H9 (cell line): ENCODE results near the gene TP73. TPM values are rescaled to one million over a fixed set of nuclear protein-coding genes. Genes with fewer than 3 reads are reported as not detected.

ENCODE experiments used
- DNase-seq: peaks from one replicate; pipeline ENCODE4 v3.0.0-alpha.2; 2017
- H2AFZ ChIP-seq: one replicate; pipeline ENCODE4 v1.6.1; 2013; ENCODE audit warnings: mild to moderate bottlenecking, low read length, control low read depth, moderate library complexity
- H2AK5ac ChIP-seq: 2 replicates; pipeline ENCODE4 v1.6.1; 2013; ENCODE audit warnings: low read length, control low read depth, mixed read lengths; ENCODE audit not compliant: insufficient read length
- H2BK120ac ChIP-seq: one replicate; pipeline ENCODE4 v1.6.1; 2013; ENCODE audit warnings: low read depth, mild to moderate bottlenecking, low read length, control low read depth, inconsistent platforms; ENCODE audit not compliant: poor library complexity, severe bottlenecking
- H2BK12ac ChIP-seq: 2 replicates; pipeline ENCODE4 v1.6.1; 2013; ENCODE audit warnings: low read length, control low read depth, mixed read lengths, low read depth; ENCODE audit not compliant: insufficient read length
- H2BK15ac ChIP-seq: 2 replicates; pipeline ENCODE4 v1.6.1; 2013; ENCODE audit warnings: low read depth, low read length, control low read depth
- H2BK20ac ChIP-seq: one replicate; pipeline ENCODE4 v1.6.1; 2013; ENCODE audit warnings: low read depth, mild to moderate bottlenecking, low read length, control low read depth, inconsistent platforms; ENCODE audit not compliant: poor library complexity, severe bottlenecking
- H2BK5ac ChIP-seq: 2 replicates; pipeline ENCODE4 v1.6.1; 2013; ENCODE audit warnings: low read length, control low read depth, mixed read lengths; ENCODE audit not compliant: insufficient read length
- H3K14ac ChIP-seq: 2 replicates; pipeline ENCODE4 v1.6.1; 2013; ENCODE audit warnings: low read length, control low read depth; ENCODE audit not compliant: insufficient read depth
- H3K18ac ChIP-seq: 2 replicates; pipeline ENCODE4 v1.6.1; 2013; ENCODE audit warnings: low read depth, mild to moderate bottlenecking, mixed read lengths, low read length, control low read depth; ENCODE audit not compliant: insufficient read length
- H3K23ac ChIP-seq: 2 replicates; pipeline ENCODE4 v1.6.1; 2013; ENCODE audit warnings: low read length, control low read depth, mixed read lengths, low read depth; ENCODE audit not compliant: insufficient read length
- H3K23me2 ChIP-seq: 2 replicates; pipeline ENCODE4 v1.6.1; 2013; ENCODE audit warnings: low read depth, mild to moderate bottlenecking, mixed read lengths, low read length, control low read depth; ENCODE audit not compliant: insufficient read length, poor library complexity, severe bottlenecking
- H3K27ac ChIP-seq: 2 replicates; pipeline ENCODE4 v1.5.1; 2013; ENCODE audit warnings: low read length, control low read depth, mixed read lengths, low read depth; ENCODE audit not compliant: insufficient read length
- H3K27me3 ChIP-seq: 2 replicates; pipeline ENCODE4 v1.6.1; 2013; ENCODE audit warnings: low read length, control low read depth, inconsistent platforms; ENCODE audit not compliant: insufficient read depth
- H3K4ac ChIP-seq: 2 replicates; pipeline ENCODE4 v1.6.1; 2013; ENCODE audit warnings: low read depth, mild to moderate bottlenecking, control low read depth, inconsistent platforms, low read length, moderate library complexity
- H3K4me1 ChIP-seq: 2 replicates; pipeline ENCODE4 v1.6.1; 2013; ENCODE audit warnings: low read length, control low read depth, inconsistent platforms; ENCODE audit not compliant: insufficient read depth
- H3K4me2 ChIP-seq: 2 replicates; pipeline ENCODE4 v1.6.1; 2013; ENCODE audit warnings: low read length, control low read depth, mixed read lengths; ENCODE audit not compliant: insufficient read length, insufficient read depth
- H3K56ac ChIP-seq: 2 replicates; pipeline ENCODE4 v1.6.1; 2013; ENCODE audit warnings: low read depth, mild to moderate bottlenecking, mixed read lengths, low read length, control low read depth; ENCODE audit not compliant: insufficient read length
- H3K79me1 ChIP-seq: 2 replicates; pipeline ENCODE4 v1.6.1; 2013; ENCODE audit warnings: low read depth, mild to moderate bottlenecking, moderate library complexity, low read length, control low read depth, inconsistent platforms; ENCODE audit not compliant: insufficient read depth, poor library complexity, severe bottlenecking
- H3K79me2 ChIP-seq: 2 replicates; pipeline ENCODE4 v1.6.1; 2013; ENCODE audit warnings: low read length, control low read depth, inconsistent platforms; ENCODE audit not compliant: insufficient read depth
- H3K9ac ChIP-seq: 2 replicates; pipeline ENCODE4 v1.6.1; 2013; ENCODE audit warnings: low read length, control low read depth, mixed read lengths; ENCODE audit not compliant: insufficient read length; ENCODE audit errors: extremely low read depth
- H3K9me3 ChIP-seq: one replicate; pipeline ENCODE4 v1.6.1; 2013; ENCODE audit warnings: low read depth, low read length, inconsistent platforms; ENCODE audit not compliant: control insufficient read depth
- H3T11ph ChIP-seq: one replicate; pipeline ENCODE4 v1.6.1; 2013; ENCODE audit warnings: mild to moderate bottlenecking, low read length, control low read depth, inconsistent platforms
- H4K20me1 ChIP-seq: one replicate; pipeline ENCODE4 v1.6.1; 2013; ENCODE audit not compliant: control insufficient read depth, insufficient read length, insufficient read depth
- H4K5ac ChIP-seq: 2 replicates; pipeline ENCODE4 v1.6.1; 2013; ENCODE audit warnings: low read depth, mild to moderate bottlenecking, mixed read lengths, low read length, control low read depth; ENCODE audit not compliant: insufficient read length
- H4K8ac ChIP-seq: replicated peaks from 2 replicates; pipeline ENCODE4 v1.6.1; 2013; ENCODE audit warnings: low read length, control low read depth, mixed read lengths, low read depth; ENCODE audit not compliant: insufficient read length
- H4K91ac ChIP-seq: 2 replicates; pipeline ENCODE4 v1.6.1; 2013; ENCODE audit warnings: low read depth, mild to moderate bottlenecking, moderate library complexity, mixed read lengths, low read length, control low read depth; ENCODE audit not compliant: insufficient read length
- H3K27ac Mint-ChIP-seq, 3 experiments: 2 replicates in 2 of 3; 3 replicates in 1 of 3; pipeline ENCODE4 v1.8.0; 2020 to 2021; ENCODE audit warnings: mixed read lengths in 3 of 3, mild to moderate bottlenecking in 1 of 3, moderate library complexity in 1 of 3
- H3K27me3 Mint-ChIP-seq: 2 replicates; pipeline ENCODE4 v1.8.0; 2021; ENCODE audit warnings: low read depth, mild to moderate bottlenecking, moderate library complexity, mixed read lengths
- H3K36me3 Mint-ChIP-seq, 3 experiments: 2 replicates in 2 of 3; 3 replicates in 1 of 3; pipeline ENCODE4 v1.8.0; 2020 to 2021; ENCODE audit warnings: low read depth in 3 of 3, mixed read lengths in 3 of 3; ENCODE audit not compliant: insufficient read depth in 1 of 3
- H3K4me1 Mint-ChIP-seq, 2 experiments: 2 replicates each; pipeline ENCODE4 v1.8.0; 2020; ENCODE audit warnings: mixed read lengths in 2 of 2
- H3K4me3 Mint-ChIP-seq, 2 experiments: 2 replicates in 1 of 2; 3 replicates in 1 of 2; pipeline ENCODE4 v1.8.0; 2020 to 2021; ENCODE audit warnings: mild to moderate bottlenecking in 2 of 2, mixed read lengths in 2 of 2, moderate library complexity in 1 of 2
- H3K9me3 Mint-ChIP-seq, 2 experiments: 2 replicates in 1 of 2; 3 replicates in 1 of 2; pipeline ENCODE4 v1.8.0; 2020; ENCODE audit warnings: mild to moderate bottlenecking in 2 of 2, mixed read lengths in 2 of 2, moderate library complexity in 1 of 2
- WGBS: extraction: QIAGEN DNeasy Blood & Tissue Kit; methylation state at CpG from one replicate; pipeline ENCODE4 v1.1.7; 2013; ENCODE audit warnings: missing lambda C conversion rate, low lambda C conversion rate, mixed read lengths; ENCODE audit not compliant: insufficient read length; ENCODE audit errors: extremely low coverage; 5-methylcytosine and 5-hydroxymethylcytosine counted together
- total RNA-seq: library from RNA; stranded (reverse); gene quantifications from 2 replicates; pipeline ENCODE4 v1.2.1, GENCODE V29; 2021
- TF ChIP-seq, protein P1 (sequence below): fragments of 200-600 bp; sonication (generic); conservative IDR thresholded peaks from 3 replicates; pipeline ENCODE4 v1.8.0; 2021; ENCODE audit warnings: antibody characterized with exemption, mild to moderate bottlenecking

Gene TP73
- total RNA-seq, 1 experiment from 2014 or later = 4.7 TPM

DNA sequence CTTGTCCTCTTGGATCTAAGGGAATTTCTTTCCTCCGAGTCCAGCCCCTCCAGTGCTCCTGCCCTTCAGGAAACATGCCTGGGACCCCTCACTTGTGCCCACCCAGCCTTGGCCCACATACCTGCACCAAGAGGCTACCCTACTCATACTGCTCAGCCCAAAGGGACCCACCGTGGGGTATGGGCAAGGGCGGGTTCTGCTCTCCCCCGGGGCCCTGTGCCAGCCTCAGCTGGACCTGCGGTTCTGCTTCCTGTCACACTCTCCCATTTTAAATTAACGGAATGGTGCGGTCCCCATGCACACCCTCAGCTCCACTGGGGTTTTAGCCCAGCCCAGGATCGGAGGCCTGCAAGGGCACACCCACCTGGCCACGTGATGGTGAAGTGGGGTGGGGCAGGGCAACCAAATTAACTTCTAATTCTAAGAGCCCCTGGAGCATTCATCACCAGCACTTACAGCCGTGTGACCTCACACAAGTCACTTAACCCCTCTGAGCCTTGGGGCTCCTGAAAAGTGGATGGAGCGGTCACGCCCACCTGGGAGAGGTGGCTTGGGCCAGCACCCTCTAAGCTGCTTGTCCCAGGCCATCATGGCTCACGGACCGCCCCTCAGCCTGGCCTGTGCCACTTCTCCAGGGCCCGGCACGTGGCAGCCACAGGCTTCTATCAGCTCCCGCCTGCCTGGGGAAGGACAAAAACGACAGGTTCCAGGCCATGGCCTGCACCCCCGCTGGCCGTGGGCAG, 28.3 kb downstream of the TP73 start:
- Histone ChIP-seq H3K14ac (no peak overlapping the region), H3K79me2 (no peaks in the 10 kb centered on the region), H2BK5ac (no peak overlapping the region), H3K23ac (no peak overlapping the region), H2BK20ac (no peak overlapping the region), H4K5ac (no peak overlapping the region), H4K20me1 (no peaks in the 10 kb centered on the region), H2AFZ (no peak overlapping the region), H3K4me2 (no peak overlapping the region), H3K9me3 (no peaks in the 10 kb centered on the region), H3K9ac (no peak overlapping the region), H3K4ac (no peak overlapping the region), H3K79me1 (no peaks in the 10 kb centered on the region), H3K23me2 (no peaks in the 10 kb centered on the region), H2BK12ac (no peak overlapping the region), H3K27ac (no peak overlapping the region), H3K56ac (no peak overlapping the region), H3K18ac (no peak overlapping the region), H3K4me1 (no peaks in the 10 kb centered on the region), H4K8ac (no peak overlapping the region), H2BK15ac (no peak overlapping the region), H3K27me3 (peaks cover 4% of the 10 kb centered on the region; the same call in 1 of the 2 replicates), H2BK120ac (no peak overlapping the region), H3T11ph (no peak overlapping the region), H4K91ac (no peak overlapping the region), H2AK5ac (no peak overlapping the region)
- DNase-seq = no peak
- no CpG with 5 or more reads among the region's 20 CpGs for WGBS
- TF ChIP-seq, protein P1, sequence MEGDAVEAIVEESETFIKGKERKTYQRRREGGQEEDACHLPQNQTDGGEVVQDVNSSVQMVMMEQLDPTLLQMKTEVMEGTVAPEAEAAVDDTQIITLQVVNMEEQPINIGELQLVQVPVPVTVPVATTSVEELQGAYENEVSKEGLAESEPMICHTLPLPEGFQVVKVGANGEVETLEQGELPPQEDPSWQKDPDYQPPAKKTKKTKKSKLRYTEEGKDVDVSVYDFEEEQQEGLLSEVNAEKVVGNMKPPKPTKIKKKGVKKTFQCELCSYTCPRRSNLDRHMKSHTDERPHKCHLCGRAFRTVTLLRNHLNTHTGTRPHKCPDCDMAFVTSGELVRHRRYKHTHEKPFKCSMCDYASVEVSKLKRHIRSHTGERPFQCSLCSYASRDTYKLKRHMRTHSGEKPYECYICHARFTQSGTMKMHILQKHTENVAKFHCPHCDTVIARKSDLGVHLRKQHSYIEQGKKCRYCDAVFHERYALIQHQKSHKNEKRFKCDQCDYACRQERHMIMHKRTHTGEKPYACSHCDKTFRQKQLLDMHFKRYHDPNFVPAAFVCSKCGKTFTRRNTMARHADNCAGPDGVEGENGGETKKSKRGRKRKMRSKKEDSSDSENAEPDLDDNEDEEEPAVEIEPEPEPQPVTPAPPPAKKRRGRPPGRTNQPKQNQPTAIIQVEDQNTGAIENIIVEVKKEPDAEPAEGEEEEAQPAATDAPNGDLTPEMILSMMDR = no peak
- Mint-ChIP-seq H3K4me3 (no peak overlapping the region), H3K27ac (no peak overlapping the region), H3K27me3 (peaks cover 28% of the 10 kb centered on the region), H3K9me3 (peaks cover 0 to 4% of the 10 kb centered on the region in 2 experiments; a peak in 2 of 5 replicates), H3K36me3 (peaks cover 0 to 17% (median 6%) of the 10 kb centered on the region in 3 experiments; a peak in 4 of 7 replicates), H3K4me1 (peaks cover 12 to 35% of the 10 kb centered on the region in 2 experiments)
